ENCODE data around the gene SPRY1.
A peak's percentile ranks its signal among the peaks of the same experiment; 100 is the strongest.

The SPRY1 gene

GRCh38 chr4:123412091-123412505 is 15.5 kb downstream of the SPRY1 start:
- no peak for DNase-seq

DNA sequence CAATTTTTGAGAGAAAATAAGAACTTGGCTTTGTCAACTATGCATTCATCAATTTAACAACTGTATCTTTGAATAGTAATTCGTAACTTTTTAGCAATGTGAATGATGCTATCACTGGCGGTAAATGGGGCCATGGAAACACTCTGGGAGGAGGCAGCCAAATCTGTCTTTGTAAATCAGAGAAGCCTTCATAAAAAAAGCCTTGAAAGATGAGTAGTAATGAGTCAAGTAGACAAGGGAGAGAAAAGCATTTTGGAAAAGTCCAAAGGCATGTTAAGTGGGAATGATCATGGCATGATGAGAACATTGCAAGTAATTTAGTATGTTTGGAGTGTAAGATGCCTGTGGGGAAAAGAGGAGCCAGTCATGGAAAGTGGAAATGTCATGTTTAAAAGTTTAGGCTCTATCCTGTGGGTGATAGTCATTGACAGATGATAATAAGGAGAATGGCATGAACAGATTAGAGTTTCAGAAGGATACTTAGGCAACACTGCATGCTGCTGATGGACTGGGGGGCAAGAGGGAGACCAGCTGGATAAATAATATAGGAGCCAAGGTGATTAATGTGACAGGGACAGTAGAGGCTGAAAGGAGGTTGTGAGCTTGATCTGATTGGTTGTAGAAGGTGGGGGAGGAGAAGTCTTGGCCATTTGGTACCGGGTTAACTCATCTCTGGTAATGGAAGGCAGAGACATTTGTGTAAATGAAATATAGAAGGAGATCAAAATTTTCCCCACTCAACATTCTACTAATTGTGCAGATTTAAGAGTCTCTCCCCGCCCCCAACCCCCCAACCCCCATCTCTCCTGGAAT is 16.3 kb downstream of the SPRY1 start:
- no peak for DNase-seq

- DNase-seq = no peak
These were observed 19.0 kb downstream of the SPRY1 start for GRCh38 chr4:123415576-123415975.

DNA sequence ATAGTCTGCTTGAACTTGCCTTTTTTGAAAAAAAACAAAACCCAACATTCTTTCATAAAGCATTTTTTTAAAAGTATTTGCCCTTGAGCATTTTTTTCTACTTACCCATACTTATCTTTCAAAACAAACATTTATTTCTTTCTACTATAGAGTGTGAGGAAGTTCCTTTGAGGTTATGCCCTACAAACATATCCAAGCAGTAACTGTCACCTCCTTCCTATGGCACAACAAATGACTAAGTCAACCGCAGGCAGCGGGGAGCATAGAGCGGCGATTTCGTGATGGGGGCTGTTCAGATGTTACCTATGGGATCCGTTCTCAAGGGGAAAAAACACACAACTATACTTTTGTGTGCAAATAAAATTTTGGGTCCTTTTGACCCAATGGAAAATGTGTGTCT is 19.4 kb downstream of the SPRY1 start:
- peak; percentile 78 for DNase-seq

DNA sequence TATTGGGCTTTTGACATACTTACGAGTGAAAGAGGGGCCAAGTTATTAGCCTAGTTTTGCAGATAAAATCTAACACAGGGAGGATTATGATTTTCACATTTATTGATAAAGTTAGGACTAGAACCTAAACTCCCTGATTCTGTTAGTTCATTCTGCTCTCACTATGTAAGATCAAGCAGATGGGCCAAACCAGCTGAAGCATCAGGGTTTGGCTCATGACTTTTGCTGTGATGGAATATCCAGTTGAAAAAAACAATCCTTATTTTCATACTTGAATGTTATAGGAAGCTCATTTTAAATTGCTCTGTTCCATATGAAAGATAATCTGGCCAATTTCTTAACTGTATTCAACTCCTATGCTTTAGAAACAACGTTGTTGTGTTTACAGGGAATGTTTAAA is 21.2 kb downstream of the SPRY1 start:
- DNase-seq = no peak

- peak; percentile 20 for DNase-seq
These were observed 21.8 kb downstream of the SPRY1 start for GRCh38 chr4:123418351-123418931.

GRCh38 chr4:123419885-123420755 is 23.5 kb downstream of the SPRY1 start:
- DNase-seq = no peak

GRCh38 chr4:123421227-123421936 is 24.8 kb downstream of the SPRY1 start:
- DNase-seq = peak; percentile 87

DNA sequence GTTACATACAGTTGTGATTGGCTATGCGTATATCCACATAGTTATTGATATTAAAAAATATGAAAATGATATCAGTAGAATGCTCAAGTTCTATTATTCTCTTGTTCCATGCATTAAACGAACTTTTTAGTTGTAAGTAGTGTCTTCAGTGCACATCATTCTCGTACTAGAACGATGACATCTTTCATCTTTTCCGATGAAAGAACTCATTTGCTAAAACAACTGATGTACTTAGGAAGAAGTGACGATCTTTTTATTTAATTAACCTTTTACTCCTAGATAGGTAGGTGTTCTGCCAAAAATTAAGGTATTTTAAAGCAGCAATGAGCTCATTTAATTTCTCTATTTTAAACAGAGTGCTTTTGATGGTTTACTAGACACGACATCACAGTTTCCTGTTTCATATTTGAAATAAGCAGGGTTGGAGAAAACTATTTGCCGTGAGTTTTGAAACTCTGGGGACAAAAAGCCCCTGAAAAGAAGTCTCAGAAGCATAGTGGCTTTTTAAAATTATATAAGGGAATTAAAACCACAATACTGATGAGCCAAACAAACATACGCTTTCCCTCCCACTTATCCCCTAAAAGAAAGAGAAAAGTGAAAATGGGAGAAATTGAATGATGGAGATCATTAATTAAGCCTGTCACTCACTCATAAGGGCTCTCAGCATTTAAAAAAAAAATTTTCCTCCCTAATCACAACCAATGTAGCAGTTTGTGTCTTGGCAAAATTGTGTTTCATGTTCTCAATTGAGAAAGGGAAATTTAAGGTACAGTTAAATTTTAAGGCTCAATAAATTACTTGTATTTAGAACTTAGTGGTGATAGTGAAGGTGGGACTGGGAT is 25.6 kb downstream of the SPRY1 start:
- DNase-seq = no peak

DNA sequence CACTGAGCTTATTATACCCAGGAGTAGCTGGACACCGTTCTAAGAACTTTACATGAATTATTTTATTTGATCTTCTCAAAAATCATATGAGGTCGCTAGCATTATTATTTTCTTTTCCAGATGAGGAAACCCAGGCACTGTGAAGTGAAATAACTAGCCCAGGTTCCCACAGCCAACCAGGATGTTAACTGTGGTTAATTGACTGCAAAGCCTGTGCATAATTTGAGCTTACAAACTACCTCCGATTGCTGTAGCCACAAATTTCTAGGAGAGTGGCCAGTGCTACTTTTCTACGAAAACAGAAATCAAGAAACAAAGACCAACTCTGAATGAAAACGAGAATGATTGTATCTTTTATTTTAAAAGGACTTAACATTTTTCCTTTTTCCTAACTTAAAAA is 27.2 kb downstream of the SPRY1 start:
- no peak for DNase-seq

- DNase-seq = no peak
These were observed 31.4 kb downstream of the SPRY1 start for GRCh38 chr4:123427951-123428350.

DNA sequence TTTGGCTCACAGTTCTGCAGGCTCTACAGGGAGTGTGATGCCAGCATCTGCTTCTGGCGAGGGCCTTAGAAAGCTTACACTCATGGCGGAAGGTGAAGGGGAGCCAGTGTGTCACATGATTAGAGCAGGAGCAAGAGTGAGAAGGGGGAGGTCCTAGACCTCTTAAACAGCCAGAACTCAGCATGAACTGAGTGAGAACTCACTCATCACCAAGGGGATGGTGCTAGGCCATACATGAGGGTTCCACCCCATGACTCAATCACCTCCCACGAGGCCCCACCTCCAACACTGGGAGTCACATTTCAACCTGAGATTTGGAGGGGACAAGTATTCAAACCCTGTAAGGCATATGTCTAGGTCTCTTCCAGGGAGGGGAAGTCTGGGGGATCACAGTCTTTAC is 33.4 kb downstream of the SPRY1 start:
- no peak for DNase-seq

- no peak for DNase-seq
These were observed 33.9 kb downstream of the SPRY1 start for GRCh38 chr4:123430501-123430900.

DNA sequence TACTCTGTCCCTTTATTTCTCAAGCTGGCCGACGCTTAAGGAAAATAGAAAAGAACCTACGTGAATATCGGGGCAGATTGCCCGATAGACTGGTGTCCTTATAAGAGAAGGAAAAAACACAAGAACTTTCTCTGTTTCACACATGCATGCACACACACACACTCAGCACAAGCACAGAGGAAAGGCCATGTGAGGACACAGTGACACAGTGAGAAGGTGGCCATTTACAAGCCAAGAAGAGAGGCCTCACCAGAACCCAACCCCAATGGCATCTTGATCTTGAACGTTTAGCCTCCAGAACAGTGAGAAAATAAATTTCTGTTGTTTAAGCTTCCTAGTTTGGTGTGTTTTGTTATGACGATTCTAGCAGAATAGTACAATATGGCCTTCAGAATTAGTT is 37.0 kb downstream of the SPRY1 start:
- DNase-seq = no peak

DNA sequence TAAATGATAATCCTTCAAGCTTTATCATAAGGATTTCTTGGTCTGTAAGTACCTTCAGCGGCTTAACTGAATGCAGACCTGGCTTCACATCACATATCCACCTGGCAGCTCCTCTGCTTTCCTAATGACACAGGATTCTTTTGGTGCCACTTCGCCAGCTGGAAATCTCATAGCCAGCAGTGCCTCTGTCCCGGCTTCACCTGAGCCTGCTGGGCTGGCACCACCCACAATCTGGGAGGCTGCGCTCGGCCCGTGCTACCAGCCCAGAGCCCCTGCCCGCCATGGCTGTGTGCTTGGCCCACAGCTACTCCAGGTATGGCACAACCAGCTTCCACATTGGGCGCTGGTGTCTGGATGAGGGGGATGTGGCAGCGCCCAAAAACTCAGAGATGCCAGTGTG is 37.4 kb downstream of the SPRY1 start:
- DNase-seq = no peak

DNA sequence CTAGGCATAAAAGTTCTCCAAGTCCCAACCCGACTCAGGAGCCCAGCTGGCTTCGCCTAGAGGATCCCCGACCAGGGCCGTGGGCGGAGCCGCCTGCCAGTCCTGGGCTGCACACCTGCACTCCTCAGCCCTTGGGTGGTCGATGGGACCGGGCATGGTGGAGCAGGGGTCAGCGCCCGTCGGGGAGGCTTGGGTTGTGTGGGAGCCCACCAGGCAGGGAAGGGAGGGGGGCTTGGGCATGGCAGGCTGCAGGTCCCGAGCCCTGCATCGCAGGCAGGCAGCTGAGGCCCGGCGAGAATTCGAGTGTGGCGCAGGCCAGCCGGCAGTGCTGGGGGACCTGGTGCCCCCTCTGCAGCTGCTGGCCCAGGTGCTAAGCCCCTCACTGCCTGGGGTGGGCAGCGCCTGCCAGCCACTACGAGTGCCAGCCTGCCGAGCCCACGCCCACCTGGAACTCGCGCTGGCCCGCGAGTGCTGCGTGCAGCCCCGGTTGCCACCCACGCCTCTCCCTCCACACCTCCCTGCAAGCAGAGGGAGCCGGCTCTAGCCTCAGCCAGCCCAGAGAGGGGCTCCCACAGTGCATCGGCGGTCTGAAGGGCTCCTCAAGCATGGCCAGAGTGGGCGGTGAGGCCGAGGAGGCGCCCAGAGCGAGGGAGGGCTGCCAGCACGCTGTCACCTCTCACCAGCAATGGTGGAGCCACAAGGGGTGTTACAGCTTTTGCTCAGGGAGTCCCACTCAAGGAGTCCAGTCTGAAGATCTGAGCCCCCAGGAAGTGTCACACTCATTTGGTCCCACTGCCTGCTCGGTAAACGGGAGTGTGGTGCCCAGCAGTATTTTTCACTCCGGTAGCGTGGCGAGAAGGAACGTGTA is 38.9 kb downstream of the SPRY1 start:
- no peak for DNase-seq

DNA sequence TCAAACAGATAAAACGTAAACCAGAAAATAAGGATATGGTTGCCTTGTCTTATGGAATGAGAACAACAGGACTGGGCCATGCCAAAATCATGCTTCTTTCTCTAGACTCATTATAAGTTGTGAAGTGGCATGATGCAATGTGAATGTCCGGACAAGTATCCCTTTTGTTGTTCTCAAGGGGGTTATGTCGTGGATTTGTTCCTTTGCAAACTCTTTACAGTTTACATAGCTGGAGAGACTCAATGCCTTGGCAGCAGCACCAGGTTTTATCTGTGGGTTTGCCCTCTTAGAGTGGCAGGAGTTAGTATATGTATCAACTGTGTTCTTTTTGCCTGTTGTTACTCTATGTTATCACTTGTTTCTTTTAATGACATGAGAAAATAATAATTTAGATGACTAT is 41.4 kb downstream of the SPRY1 start:
- no peak for DNase-seq

DNA sequence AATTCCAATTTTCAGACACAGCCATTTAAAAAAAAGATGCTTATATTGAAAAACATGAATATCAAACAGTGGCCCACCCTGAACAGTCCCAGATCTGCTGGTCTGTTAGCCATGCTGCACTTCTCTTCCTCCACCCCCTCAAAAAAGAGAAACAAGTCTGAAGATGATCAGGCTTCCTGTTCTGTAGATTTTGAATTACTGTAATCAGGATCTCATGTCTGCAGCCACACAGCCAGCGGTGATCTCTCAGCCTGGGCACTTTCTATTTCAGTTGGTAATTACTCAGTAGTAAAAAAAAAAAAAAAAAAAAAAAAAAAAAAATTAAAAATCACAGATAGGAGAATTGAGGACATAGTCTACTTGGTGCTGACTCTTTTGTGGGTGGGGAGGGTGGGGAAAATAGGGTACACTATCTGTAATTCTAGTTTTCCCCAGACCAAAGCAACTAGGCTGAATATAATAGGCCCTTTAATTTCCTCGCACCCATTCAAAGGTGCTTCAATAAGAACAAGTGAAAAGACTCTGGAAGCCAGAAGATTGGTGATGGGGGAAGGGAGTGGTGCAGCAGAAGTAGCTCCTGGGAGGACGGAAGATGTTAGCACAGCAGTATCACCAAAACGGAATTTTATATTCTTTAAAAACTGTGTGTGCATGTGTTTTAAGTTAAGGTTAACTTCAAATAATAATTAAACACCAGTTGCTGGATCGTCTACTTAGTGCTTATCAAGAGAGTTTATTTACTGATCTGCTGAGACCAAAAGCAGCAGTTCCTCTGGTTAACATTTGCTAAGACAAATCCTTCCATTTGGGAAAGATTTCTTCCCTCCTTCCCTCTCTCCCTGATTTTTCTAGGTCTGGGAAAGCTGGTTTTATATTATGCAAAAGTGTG is 47.0 kb downstream of the SPRY1 start:
- peak; percentile 34 for DNase-seq

- peak; percentile 68 for DNase-seq
These were observed 47.7 kb downstream of the SPRY1 start for GRCh38 chr4:123444290-123444731.

Measured in hematopoietic multipotent progenitor cell treated with erythropoietin and hydrocortisone succinate and interleukin-3 and kit ligand, for 8 days (in vitro differentiated cells).